NCI-H1105 treated with DMSO at 0.1 percent for 48 hours (cell line): ENCODE measurements around the gene CDH4.

ENCODE experiments used
- DNase-seq: peaks from one replicate; lab custom pipeline; 2025; lab: John Stamatoyannopoulos, UW

The CDH4 gene

GRCh38 chr20:61582196-61582923 is 330.3 kb downstream of the CDH4 start:
- DNase-seq: no peak

DNA sequence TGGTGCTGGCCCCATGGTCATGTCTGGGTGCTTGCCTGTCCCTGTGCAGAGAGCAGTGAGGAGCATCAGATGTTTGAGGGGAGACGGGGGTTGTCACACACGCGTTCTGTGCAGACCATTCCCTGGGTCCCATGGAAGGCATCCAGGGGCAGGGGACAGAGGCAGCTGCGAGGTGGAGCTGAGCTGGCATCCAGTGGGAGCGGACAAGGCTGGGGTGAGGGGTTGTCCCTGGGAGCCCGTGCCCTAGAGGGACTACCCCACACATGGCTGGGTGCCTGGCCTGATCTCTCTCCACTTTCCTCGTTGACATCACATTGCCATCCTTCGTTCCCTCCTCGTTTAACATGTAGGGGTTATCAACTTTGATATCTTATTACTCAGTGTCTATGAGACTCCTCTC is 331.3 kb downstream of the CDH4 start:
- DNase-seq: no peak

DNA sequence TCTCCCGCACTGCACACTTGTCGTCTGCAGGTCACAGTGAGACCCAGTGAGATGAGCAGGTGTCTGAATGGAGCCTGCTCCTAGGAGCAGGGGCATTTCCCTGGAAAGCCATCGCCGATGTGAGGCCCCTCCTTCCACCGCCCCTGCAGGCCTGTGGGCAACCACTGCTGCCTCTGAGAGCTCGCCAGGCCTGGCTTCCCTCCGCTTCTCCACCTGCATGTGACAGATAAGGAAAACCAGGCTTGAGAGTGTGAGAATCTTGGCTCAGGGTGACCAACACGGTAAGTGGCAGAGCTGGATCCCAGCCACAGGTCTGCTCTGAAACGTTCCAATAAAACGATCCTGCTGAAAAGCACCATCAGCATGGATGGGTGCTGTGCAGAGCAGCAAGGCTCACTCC is 332.8 kb downstream of the CDH4 start:
- DNase-seq: peak; percentile 41

GRCh38 chr20:61585764-61586163 is 333.7 kb downstream of the CDH4 start:
- no peak for DNase-seq

DNA sequence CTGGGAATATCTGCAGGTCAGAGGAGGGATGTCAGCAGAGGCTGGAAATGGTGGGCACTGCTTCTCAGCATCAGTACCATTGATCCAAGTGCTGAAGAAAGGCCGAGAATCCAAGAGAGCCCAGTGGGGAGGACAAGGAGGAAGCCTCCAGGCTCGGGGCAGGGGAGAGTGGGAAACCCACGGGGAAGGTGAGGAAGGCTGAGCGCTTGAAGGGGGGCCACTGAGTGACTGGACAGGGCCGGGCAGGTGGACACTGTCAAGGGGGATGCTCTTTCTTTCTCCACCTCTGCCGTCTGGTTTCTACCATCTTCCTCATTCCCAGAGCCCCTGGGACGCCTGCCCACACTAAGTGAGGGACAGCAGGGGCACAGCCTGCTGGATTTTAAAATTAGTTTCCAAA is 335.0 kb downstream of the CDH4 start:
- no peak for DNase-seq

GRCh38 chr20:61587681-61588289 is 335.7 kb downstream of the CDH4 start:
- no peak for DNase-seq

DNA sequence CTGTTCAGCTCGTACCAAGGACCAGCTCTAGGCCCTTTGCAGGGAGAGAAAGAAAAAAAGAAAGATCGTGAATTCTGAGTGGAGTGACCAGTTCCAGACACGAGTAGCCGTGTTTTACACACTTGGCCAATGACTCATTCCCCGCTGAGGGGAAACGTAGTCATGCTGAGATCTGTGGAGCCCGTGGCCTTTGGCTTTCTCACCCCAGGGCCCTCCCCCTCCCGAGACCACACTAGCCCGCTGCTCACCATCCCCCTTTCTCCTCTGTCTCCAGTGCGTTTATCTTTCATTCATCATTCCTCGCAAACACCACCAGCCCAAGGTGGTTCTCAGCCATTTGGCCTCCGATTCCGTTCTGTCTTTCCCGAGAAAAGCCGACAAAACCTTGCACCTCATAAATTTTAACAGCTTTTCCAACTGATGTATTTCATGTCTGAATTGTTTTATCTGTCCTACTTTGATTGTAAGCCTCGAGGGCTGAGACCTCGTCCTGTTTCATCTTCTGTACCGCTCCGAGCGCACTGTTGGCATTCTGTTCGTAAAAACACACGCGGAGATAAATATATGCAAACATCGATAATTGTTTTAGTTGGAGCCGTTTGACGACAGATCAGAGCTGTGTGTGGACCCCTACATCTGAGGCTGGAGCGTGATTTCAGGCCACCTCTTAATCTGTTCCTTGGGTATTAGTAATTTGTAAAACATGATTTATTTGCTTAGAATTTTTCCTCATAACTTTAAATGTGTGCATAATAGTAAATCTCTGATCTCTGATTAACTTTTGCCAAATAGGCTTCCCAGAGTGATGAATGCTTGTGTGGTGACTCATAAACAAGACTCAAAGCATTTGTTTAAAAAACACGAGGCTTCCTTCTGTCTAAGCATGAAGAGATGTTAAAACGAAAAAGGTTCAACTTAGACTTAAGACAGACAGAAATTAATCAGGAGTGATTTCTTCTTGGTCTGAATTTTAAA is 336.6 kb downstream of the CDH4 start:
- no peak for DNase-seq

DNA sequence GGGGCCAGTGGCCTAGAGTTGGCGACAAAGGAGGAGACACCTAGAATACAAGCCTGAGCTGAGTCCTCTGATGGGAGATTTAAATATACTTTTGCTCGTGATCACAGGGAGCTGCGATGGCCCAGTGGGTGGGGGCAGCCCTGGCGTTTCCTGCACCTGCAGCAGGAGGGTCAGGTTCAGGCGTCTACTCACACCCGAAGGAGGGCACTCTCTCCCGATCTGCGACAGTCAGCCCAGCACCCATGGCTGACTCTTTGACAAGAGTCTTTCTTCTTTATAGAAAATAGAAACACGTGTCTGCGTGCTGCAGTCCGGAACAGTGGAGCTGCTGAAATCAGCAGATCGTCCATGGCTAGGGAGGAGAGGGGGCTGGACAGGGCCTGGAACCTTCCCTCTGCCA is 338.2 kb downstream of the CDH4 start:
- no peak for DNase-seq

DNA sequence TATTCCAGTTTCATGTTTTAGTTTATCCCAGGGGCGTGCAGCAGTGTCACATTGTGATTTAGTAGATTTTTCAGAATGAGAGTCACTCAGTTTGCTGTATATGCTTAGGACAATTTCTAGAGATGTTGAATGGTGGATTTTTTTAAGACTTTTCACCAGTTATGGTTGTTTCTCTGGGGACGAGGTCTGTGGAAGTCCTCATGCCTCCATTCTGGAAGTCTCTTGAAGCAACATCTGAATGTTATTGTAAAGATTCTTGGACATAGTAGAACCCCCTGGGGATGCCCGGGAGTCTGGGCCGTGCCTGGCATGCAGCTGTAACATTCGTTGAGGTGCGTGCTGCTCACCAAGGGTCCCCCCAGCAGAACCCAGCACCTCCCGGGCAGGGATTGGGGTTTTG is 341.5 kb downstream of the CDH4 start:
- DNase-seq: no peak

- no peak for DNase-seq
Observed at GRCh38 chr20:61594198-61594597, 342.1 kb downstream of the CDH4 start.

DNA sequence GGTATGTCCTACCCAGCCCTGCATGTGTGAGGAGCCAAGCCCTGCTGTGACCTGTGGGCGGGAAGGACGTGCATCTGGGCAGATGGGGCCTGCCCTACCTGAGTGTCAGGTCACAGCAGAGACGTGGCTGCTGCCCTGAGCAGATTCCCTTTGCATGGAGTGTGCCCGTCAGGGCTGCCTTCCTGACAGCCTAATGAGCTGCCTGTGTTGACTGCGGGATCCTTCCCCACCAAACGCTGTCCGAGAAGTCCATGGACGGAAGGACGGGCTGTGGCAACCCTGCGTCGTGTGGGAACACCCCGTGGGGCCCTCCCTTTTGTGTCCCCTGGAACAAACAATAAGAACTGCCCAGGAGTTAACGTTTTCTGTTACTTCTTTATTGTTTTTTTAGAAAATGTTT is 343.2 kb downstream of the CDH4 start:
- DNase-seq: no peak

- DNase-seq: peak; percentile 21
Observed at GRCh38 chr20:61596687-61597330, 344.7 kb downstream of the CDH4 start.

DNA sequence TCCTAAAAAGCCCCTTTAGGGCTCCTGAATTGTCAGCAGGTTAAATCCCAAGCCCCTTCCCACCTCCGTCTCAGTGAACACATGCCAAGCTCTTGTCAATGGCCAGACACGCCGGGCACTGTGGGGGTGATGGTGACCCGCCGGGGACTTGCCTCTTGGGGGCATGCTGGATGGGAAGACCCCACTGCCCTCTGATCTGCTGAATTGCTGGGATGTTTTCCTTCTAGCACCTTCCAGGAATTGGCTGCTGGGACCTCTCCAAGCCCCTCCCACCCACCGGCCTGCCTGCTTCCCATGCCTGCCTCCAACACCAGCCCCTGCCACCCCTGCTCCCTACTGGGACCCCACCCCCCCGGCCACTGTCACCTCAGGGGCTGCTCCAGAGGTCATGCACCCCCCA is 345.9 kb downstream of the CDH4 start:
- no peak for DNase-seq

- no peak for DNase-seq
Observed at GRCh38 chr20:61598586-61598985, 346.5 kb downstream of the CDH4 start.

DNA sequence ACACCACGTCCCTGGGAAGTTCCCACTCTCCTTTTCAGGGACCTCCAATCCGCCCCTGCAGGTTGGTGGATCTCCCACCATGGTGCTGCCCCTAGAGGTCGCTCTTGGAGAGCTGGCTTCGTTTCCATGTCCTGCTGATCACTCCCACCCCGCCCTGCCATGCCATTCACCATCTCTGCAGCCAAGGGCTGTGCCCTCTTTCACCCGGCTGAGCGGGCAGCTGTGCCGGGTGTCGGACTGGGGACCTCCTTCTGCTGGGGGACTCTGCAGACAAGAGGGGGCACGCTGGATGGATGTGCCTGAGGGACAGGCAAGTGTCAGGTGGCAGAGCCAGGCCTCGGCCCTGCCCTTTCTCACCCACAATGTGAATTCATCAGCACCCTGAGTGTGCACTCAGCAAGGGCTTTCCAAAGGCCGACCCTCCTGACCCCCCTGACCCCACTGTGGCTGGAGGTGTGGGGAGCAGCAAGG is 347.0 kb downstream of the CDH4 start:
- no peak for DNase-seq

DNA sequence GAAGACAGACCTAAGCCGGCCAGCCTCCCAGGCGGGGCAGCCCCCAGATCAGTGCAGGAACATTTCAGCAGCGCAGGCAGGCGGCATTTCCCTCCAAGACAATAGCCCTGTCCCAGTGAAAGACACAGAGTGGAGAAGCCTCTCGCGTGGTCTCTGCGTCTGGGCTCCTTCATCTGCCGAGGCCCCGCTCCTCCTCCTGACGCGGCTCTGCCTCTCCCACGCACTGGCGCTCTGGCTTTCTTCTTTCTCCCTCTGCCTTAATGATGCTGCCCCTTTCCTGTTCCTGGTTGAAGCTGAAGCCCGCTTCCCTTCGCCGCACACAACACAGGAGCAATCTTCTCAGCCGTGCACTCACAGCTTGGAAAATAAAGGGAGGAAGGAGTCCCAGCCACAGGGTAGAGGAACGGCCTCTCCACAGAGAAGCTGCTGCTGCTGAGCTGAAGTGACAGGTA is 347.5 kb downstream of the CDH4 start:
- DNase-seq: no peak

- DNase-seq: no peak
Observed at GRCh38 chr20:61600016-61600415, 348.0 kb downstream of the CDH4 start.

DNA sequence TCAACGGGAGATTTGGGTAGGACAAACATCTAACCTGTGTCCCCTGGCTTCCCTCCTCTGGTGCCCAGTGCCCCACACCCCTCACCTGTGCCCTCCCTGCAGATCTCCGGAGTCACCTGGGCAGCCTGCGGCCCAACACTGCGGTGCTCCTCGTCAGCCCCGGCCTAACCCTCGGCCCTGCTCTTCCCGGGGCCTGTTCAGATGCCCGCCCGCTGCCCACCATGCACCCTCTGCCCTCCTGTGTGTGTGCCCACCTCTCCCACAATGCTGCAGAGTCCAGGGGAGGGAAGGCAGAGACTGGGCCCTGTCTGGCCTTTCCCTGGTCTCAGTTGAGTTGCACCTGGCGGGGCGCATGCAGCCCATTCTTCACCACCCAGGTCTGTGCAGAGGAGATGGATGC is 349.3 kb downstream of the CDH4 start:
- no peak for DNase-seq

DNA sequence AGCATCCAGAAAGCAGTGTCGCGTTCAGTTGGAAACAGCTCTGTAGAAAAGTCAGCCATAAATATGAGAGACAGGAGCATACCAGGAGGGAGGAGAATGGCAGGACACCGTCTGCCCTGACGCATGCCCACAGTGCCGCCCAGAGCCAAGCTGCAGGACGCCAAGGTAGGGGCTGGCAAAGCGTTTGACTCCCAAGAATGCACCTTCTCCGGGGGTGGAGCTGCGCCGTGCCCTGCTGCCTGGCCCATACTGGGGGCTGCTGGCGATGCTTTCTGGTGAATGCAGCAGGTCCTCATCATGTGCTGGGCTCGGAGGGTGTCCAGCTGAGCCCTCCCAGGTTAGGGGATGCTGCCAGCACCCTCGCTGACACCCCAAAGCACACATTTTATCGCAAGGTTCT is 349.8 kb downstream of the CDH4 start:
- no peak for DNase-seq

DNA sequence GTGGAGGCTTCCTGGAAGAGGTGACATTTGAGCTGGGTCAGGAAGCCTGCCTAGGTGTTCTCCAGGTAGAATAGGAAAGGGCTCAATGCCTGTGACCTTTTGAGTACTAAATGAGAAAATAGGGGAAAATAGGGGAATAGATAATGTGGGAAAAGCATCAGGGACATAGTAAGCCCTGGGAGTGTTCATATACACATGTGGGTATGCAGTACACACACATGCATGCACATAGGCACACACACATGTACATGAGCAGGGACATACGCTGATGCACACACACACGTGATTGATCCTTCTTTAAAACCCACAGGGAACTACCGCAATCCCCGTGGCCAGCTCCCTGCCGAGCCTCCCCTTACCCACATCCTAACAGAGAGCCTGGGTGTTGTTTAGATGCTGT is 351.7 kb downstream of the CDH4 start:
- DNase-seq: no peak

DNA sequence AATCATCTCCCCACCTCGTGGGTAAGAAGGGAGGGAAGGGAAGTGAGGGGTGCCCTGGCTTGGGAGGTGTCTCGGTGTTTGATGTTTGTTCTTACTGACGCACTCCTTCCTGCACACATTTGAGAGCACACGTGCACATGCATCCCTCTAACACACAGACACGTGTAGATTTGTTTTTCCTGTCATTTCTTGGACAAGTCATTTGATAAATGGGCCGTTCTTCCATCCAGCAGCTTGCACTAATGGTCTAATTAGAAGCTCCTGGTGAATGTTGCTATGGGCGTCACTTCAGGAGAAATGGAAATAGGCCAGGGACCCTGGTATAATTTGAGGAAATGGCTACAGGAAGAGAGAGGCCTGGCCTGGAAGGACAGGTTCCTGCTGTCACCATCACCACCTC is 352.5 kb downstream of the CDH4 start:
- DNase-seq: no peak

- DNase-seq: no peak
Observed at GRCh38 chr20:61605283-61605682, 353.2 kb downstream of the CDH4 start.
